T follicular helper cell (primary cell): ENCODE measurements around the gene RDH16.
"Not testable (repeated sequence)": the region's sequence is repeated elsewhere in the genome, so short reads cannot be mapped to it uniquely, and the experiment has no call there.

ENCODE experiments used
- DNase-seq: peaks from one replicate; pipeline ENCODE4 v3.0.0-alpha.2; 2020; ENCODE audit warnings: low read depth

Gene RDH16

GRCh38 chr12:56988207-56988739, 30.9 kb upstream of the RDH16 start:
- DNase-seq = no peak

GRCh38 chr12:56987551-56988053, 30.2 kb upstream of the RDH16 start:
- DNase-seq = peak; percentile 60

GRCh38 chr12:56987011-56987410, 29.6 kb upstream of the RDH16 start:
- no peak for DNase-seq

GRCh38 chr12:56985714-56986113, 28.3 kb upstream of the RDH16 start:
- not testable (repeated sequence) for DNase-seq

GRCh38 chr12:56983386-56983785, 26.0 kb upstream of the RDH16 start:
- DNase-seq = no peak

GRCh38 chr12:56982578-56983236, 25.3 kb upstream of the RDH16 start:
- DNase-seq = not testable (repeated sequence)

- no peak for DNase-seq
Measured at GRCh38 chr12:56980941-56981530, 23.6 kb upstream of the RDH16 start.

- no peak for DNase-seq
Measured at GRCh38 chr12:56980268-56980667, 22.9 kb upstream of the RDH16 start.

GRCh38 chr12:56979628-56980027, 22.2 kb upstream of the RDH16 start:
- DNase-seq = no peak

- no peak for DNase-seq
Measured at GRCh38 chr12:56978397-56979138, 21.2 kb upstream of the RDH16 start.

GRCh38 chr12:56977361-56977760, 20.0 kb upstream of the RDH16 start:
- not testable (repeated sequence) for DNase-seq

GRCh38 chr12:56974224-56974623, 16.8 kb upstream of the RDH16 start:
- not testable (repeated sequence) for DNase-seq

GRCh38 chr12:56968910-56969309, 11.5 kb upstream of the RDH16 start:
- DNase-seq = not testable (repeated sequence)

- not testable (repeated sequence) for DNase-seq
Measured at GRCh38 chr12:56965997-56966642, 8.7 kb upstream of the RDH16 start.

GRCh38 chr12:56965124-56965523, 7.7 kb upstream of the RDH16 start:
- DNase-seq = not testable (repeated sequence)

- not testable (repeated sequence) for DNase-seq
Measured at GRCh38 chr12:56963557-56963956, 6.1 kb upstream of the RDH16 start.

- DNase-seq = not testable (repeated sequence)
Measured at GRCh38 chr12:56962247-56962646, 4.8 kb upstream of the RDH16 start.

GRCh38 chr12:56958422-56958821, 1.0 kb upstream of the RDH16 start:
- no peak for DNase-seq

- no peak for DNase-seq
Measured at GRCh38 chr12:56955631-56956256, 1.7 kb downstream of the RDH16 start.

GRCh38 chr12:56954958-56955355, 2.5 kb downstream of the RDH16 start:
- DNase-seq = no peak
